Astrocyte of the cerebellum (primary cell): ENCODE data around the gene ATF3.

ENCODE experiments used
- DNase-seq: peaks from one replicate; pipeline ENCODE4 v3.0.0-alpha.2; 2011; ENCODE audit warnings: low read depth
- H3K4me3 ChIP-seq: 2 replicates; pipeline ENCODE4 v1.5.1; 2011; ENCODE audit warnings: mild to moderate bottlenecking, low read depth, low read length, moderate library complexity
- in situ Hi-C: cut with HindIII; loops from 2 replicates; pipeline ENCODE4 v1.10.0; 2017; ENCODE audit warnings: low sequenced_read_pairs
- TF ChIP-seq, protein P1 (sequence below): IDR thresholded peaks from 2 replicates; pipeline ENCODE4 v1.5.1; 2012; ENCODE audit warnings: low read length, low read depth, moderate library complexity, mild to moderate bottlenecking; ENCODE audit errors: missing control alignments

ATF3 gene

DNA sequence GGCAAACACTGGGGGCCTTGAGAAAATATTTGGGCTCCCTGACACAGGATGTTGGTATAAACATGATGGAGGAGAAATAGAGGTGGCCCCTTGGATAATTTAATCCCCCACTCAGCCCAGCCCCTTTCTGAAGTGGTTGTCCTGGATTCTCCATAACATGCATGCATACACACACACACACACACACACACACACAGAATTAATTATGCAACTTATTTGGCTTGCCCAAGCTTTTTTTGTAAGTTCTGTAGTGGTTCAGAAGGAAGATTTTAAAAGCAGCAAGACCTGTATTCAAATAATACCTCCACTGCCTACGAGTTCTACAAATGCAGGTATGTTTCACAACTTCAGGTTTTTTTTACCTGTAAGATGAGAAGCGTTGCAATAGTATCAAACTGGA, 15.0 kb downstream of the ATF3 start:
- H3K4me3 ChIP-seq, result no peak overlapping the region
- DNase-seq, result no peak
- TF ChIP-seq, protein P1, sequence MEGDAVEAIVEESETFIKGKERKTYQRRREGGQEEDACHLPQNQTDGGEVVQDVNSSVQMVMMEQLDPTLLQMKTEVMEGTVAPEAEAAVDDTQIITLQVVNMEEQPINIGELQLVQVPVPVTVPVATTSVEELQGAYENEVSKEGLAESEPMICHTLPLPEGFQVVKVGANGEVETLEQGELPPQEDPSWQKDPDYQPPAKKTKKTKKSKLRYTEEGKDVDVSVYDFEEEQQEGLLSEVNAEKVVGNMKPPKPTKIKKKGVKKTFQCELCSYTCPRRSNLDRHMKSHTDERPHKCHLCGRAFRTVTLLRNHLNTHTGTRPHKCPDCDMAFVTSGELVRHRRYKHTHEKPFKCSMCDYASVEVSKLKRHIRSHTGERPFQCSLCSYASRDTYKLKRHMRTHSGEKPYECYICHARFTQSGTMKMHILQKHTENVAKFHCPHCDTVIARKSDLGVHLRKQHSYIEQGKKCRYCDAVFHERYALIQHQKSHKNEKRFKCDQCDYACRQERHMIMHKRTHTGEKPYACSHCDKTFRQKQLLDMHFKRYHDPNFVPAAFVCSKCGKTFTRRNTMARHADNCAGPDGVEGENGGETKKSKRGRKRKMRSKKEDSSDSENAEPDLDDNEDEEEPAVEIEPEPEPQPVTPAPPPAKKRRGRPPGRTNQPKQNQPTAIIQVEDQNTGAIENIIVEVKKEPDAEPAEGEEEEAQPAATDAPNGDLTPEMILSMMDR, result no peak
- in situ Hi-C loops, result loop anchor here (5.0 kb wide), 1 partner anchor 74 kb away; the partner anchor contains the start of gene BATF3

DNA sequence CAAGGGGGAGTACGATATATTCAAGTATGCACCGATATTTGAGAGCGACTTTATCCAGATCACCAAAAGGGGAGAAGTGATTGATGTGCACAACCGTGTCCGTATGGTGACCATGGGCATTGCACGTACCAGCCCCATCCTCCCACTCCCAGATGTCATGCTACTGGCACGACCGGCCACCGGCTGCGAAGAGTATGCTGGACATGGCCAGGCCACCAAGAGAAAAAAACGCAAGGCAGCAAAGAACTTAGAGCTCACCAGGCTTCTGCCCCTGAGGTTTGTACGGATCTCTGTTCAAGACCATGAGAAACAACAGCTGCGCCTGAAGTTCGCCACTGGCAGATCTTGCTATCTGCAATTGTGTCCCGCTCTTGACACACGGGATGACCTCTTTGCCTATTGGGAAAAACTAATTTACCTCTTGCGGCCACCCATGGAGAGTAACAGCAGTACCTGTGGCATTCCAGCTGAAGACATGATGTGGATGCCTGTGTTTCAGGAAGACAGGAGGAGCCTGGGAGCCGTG, 16.5 kb downstream of the ATF3 start:
- no peak overlapping the region for H3K4me3 ChIP-seq
- in situ Hi-C loops, result loop anchor here (5.0 kb wide), 1 partner anchor 72 kb away; the partner anchor contains the start of gene BATF3
- no peak for DNase-seq
- TF ChIP-seq, protein P1, result no peak

DNA sequence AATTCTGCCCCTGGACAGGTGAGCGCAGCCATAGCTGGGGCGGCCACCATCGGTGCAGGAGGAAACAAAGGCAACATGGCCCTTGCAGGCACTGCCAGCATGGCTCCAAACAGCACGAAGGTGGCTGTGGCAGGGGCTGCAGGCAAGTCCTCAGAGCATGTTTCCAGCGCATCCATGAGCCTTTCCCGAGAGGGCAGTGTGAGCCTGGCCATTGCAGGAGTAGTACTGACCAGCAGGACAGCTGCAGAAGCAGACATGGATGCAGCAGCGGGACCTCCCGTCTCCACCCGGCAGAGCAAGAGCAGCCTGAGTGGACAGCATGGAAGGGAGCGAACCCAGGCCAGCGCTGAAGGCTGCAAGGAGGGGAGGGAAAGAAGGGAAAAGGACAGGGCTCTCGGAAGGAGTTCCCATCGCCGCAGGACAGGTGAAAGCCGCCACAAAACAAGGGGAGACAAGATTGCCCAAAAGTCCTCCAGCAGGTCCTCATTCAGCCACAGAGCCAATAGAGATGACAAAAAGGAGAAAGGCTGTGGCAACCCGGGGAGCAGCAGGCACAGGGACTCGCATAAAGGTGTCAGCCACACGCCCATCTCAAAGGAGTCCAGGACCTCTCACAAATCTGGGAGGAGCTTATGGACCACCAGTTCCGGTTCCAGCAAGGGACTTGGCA, 17.4 kb downstream of the ATF3 start:
- H3K4me3 ChIP-seq, result no peak overlapping the region
- in situ Hi-C loops, result no loop called here
- TF ChIP-seq, protein P1, result no peak
- DNase-seq, result no peak

DNA sequence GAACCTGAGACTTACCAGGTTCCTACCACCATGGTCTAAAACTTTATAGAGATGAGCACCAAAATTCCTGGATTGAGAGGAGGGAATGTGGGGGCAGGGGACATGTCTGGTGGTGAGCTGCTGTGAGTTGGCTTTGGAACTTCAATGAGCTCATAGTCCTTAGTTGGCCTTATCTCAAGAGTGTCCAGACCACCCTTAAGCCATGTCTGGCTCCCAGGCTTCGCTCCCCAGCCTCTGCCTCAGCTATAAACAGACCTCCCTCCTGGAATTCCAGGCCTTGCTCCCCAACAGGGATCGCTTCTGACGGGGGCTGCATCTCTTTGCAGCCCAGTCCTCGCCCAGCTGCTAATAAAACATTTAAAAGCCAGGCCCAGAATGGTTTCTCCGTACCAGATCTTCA, 19.5 kb downstream of the ATF3 start:
- no peak for DNase-seq
- in situ Hi-C loops, result no loop called here
- no peak overlapping the region for H3K4me3 ChIP-seq
- TF ChIP-seq, protein P1, result no peak

DNA sequence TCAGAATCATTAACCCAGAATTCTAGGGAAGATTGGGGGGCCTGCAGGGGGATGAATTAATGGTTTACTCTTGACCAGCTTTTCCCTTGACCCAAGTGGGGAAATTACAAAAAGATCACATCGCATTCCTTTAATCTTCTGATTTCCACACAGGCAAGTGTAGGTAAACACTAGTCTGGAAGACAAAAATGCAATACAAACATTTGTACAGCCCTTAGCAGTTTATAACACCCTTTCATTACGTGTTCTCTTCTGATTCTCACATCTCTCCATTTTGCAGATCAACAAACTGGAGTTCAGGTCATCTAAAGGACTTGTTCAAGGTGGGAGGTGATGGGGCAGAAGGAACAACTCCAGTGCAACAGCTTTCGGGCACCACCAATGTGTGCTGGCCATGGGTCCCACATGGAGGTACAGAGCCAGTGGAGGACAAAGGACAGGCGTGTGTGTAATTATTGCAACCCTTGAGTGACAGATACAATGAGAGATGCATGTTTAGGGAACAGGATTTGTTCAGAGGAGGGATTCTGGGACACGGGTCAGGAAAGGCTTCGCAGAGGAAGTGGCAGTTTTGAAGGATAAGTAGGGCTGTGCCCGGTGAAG, 20.4 kb downstream of the ATF3 start:
- DNase-seq, result no peak
- TF ChIP-seq, protein P1, result no peak
- H3K4me3 ChIP-seq, result no peak overlapping the region
- in situ Hi-C loops, result no loop called here

DNA sequence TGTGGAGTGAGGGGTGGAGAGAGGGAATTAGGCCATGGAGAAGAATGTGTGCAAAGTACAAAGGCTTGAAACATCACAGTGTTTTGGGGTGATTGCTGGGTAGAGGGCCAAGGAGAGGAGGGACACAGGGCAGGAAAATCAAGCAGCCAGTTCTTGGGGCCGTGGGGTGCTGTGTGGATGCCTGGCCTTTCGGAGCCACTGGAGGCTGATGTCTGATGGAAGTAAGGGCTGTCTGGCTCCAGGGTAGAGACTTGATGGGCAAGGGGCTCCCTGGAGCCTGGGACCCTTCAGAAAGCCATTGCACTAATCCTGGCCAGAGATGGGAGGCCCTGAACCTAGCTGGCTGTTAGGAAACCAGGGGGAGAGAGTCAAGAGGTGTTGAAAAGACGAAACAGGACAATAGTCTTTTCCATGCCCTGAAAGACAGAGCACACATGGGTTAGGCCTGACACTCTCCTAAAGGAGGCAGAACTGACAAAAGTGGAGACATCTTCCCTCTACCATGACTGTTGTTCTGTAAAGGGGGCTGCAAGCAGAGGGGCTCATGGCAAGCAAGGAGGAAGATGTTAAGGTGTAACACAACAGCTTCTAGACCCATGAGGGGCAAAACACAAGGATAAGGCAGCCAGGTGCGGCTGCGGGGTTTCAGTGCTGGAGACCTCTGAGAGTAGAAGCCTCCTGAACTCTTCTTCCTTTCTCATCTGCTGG, 21.0 kb downstream of the ATF3 start:
- in situ Hi-C loops, result no loop called here
- no peak overlapping the region for H3K4me3 ChIP-seq
- TF ChIP-seq, protein P1, result no peak
- DNase-seq, result no peak
